C4-2B (cell line): ENCODE measurements around the gene VPS13D.

Experiments
- H3K27ac ChIP-seq: fragments of 450-650 bp; 2 replicates; pipeline ENCODE4 v1.5.1; 2017
- CTCF ChIP-seq: fragments of 450-650 bp; conservative IDR thresholded peaks from 2 replicates; pipeline ENCODE4 v1.5.1; 2017; ENCODE audit warnings: mild to moderate bottlenecking
- ZFX ChIP-seq: fragments of 450-650 bp; IDR thresholded peaks from 2 replicates; pipeline ENCODE4 v1.6.1; 2017

Gene VPS13D

GRCh38 chr1:12397462-12398450 lies 167.9 kb downstream of the VPS13D start:
- TF ChIP-seq CTCF = no peak
- no peak for TF ChIP-seq ZFX
- H3K27ac ChIP-seq = no peak overlapping the region

- H3K27ac ChIP-seq = no peak overlapping the region
- TF ChIP-seq ZFX = no peak
- no peak for TF ChIP-seq CTCF
These were observed 168.6 kb downstream of the VPS13D start for GRCh38 chr1:12398479-12398878.

GRCh38 chr1:12400027-12400693 lies 170.3 kb downstream of the VPS13D start:
- H3K27ac ChIP-seq = no peak overlapping the region
- TF ChIP-seq ZFX (no peak), CTCF (no peak)

GRCh38 chr1:12402159-12402673 lies 172.4 kb downstream of the VPS13D start:
- TF ChIP-seq CTCF = no peak
- no peak for TF ChIP-seq ZFX
- H3K27ac ChIP-seq = no peak overlapping the region

GRCh38 chr1:12402842-12403241 lies 173.0 kb downstream of the VPS13D start:
- no peak overlapping the region for H3K27ac ChIP-seq
- TF ChIP-seq CTCF (no peak), ZFX (no peak)

- TF ChIP-seq ZFX (no peak), CTCF (no peak)
- no peak overlapping the region for H3K27ac ChIP-seq
These were observed 175.1 kb downstream of the VPS13D start for GRCh38 chr1:12404918-12405317.
